ENCODE results near the gene ZNF316. TPM values are rescaled to one million over a fixed set of nuclear protein-coding genes. Genes with fewer than 3 reads are reported as not detected.
"Not testable (repeated sequence)": the region's sequence is repeated elsewhere in the genome, so short reads cannot be mapped to it uniquely, and the experiment has no call there.

The ZNF316 gene
- total RNA-seq, 1 donor, result 14.1 TPM

GRCh38 chr7:6630007-6630849 is 6.9 kb upstream of the ZNF316 start:
- DNase-seq (ENCODE audit: insufficient read length, low spot score, missing footprints), result no peak
- Histone ChIP-seq H3K4me3 (ENCODE audit: insufficient read depth, low read length) (no peak overlapping the region), H3K9me3 (ENCODE audit: low read depth, low read length) (no peaks in the 10 kb centered on the region), H3K27ac (ENCODE audit: low read depth, low read length) (no peak overlapping the region), H3K36me3 (ENCODE audit: insufficient read depth, low read length) (no peaks in the 10 kb centered on the region), H3K79me2 (ENCODE audit: insufficient read depth, low read length) (no peaks in the 10 kb centered on the region), H3K4me1 (ENCODE audit: insufficient read depth, low read length) (no peaks in the 10 kb centered on the region), H2AFZ (ENCODE audit: low read length) (no peak overlapping the region), H3K4me2 (ENCODE audit: insufficient read depth, low read length) (no peak overlapping the region), H4K20me1 (ENCODE audit: insufficient read depth, low read length) (no peaks in the 10 kb centered on the region), H3K27me3 (ENCODE audit: insufficient read depth, low read length) (no peaks in the 10 kb centered on the region)
- no peak for TF ChIP-seq CTCF (IDR thresholded peaks at IDR 0.05; ENCODE audit: extremely low read depth, low read depth, low read length)

- Histone ChIP-seq H3K79me2 (ENCODE audit: insufficient read depth, low read length) (peaks cover 1% of the 10 kb centered on the region), H3K27me3 (ENCODE audit: insufficient read depth, low read length) (no peaks in the 10 kb centered on the region), H3K4me2 (ENCODE audit: insufficient read depth, low read length) (no peak overlapping the region), H4K20me1 (ENCODE audit: insufficient read depth, low read length) (no peaks in the 10 kb centered on the region), H2AFZ (ENCODE audit: low read length) (no peak overlapping the region), H3K36me3 (ENCODE audit: insufficient read depth, low read length) (no peaks in the 10 kb centered on the region), H3K27ac (ENCODE audit: low read depth, low read length) (no peak overlapping the region), H3K9me3 (ENCODE audit: low read depth, low read length) (no peaks in the 10 kb centered on the region), H3K4me1 (ENCODE audit: insufficient read depth, low read length) (no peaks in the 10 kb centered on the region), H3K4me3 (ENCODE audit: insufficient read depth, low read length) (no peak overlapping the region)
- TF ChIP-seq CTCF (IDR thresholded peaks at IDR 0.05; ENCODE audit: extremely low read depth, low read depth, low read length), result no peak
- no peak for DNase-seq (ENCODE audit: insufficient read length, low spot score, missing footprints)
Observed at GRCh38 chr7:6631605-6632004, 5.5 kb upstream of the ZNF316 start.

GRCh38 chr7:6634021-6634420 is 3.1 kb upstream of the ZNF316 start:
- H3K4me3 ChIP-seq (ENCODE audit: insufficient read depth, low read length), result no peak overlapping the region
- H2AFZ ChIP-seq (ENCODE audit: low read length), result no peak overlapping the region
- DNase-seq (ENCODE audit: insufficient read length, low spot score, missing footprints), result no peak
- no peak for TF ChIP-seq CTCF (IDR thresholded peaks at IDR 0.05; ENCODE audit: extremely low read depth, low read depth, low read length)
- H3K27me3 ChIP-seq (ENCODE audit: insufficient read depth, low read length), result no peaks in the 10 kb centered on the region
- no peaks in the 10 kb centered on the region for H3K4me1 ChIP-seq (ENCODE audit: insufficient read depth, low read length)
- peaks cover 21% of the 10 kb centered on the region for H3K79me2 ChIP-seq (ENCODE audit: insufficient read depth, low read length)
- no peak overlapping the region for H3K4me2 ChIP-seq (ENCODE audit: insufficient read depth, low read length)
- H3K9me3 ChIP-seq (ENCODE audit: low read depth, low read length), result no peaks in the 10 kb centered on the region
- peaks cover 2% of the 10 kb centered on the region for H4K20me1 ChIP-seq (ENCODE audit: insufficient read depth, low read length)
- H3K36me3 ChIP-seq (ENCODE audit: insufficient read depth, low read length), result no peaks in the 10 kb centered on the region
- H3K27ac ChIP-seq (ENCODE audit: low read depth, low read length), result no peak overlapping the region

- H3K36me3 ChIP-seq (ENCODE audit: insufficient read depth, low read length); H2AFZ ChIP-seq (ENCODE audit: low read length); H3K27ac ChIP-seq (ENCODE audit: low read depth, low read length); H3K27me3 ChIP-seq (ENCODE audit: insufficient read depth, low read length); DNase-seq (ENCODE audit: insufficient read length, low spot score, missing footprints); H3K9me3 ChIP-seq (ENCODE audit: low read depth, low read length); H3K4me2 ChIP-seq (ENCODE audit: insufficient read depth, low read length); H4K20me1 ChIP-seq (ENCODE audit: insufficient read depth, low read length); H3K4me3 ChIP-seq (ENCODE audit: insufficient read depth, low read length); H3K4me1 ChIP-seq (ENCODE audit: insufficient read depth, low read length): not testable (repeated sequence)
- peaks cover 31% of the 10 kb centered on the region for H3K79me2 ChIP-seq (ENCODE audit: insufficient read depth, low read length)
Observed at GRCh38 chr7:6634971-6635370, 2.1 kb upstream of the ZNF316 start.
